GF-D8 (cell line): ENCODE measurements around the gene LRRC31.

Experiments used
- DNase-seq: peaks from one replicate; lab custom pipeline; 2025; lab: John Stamatoyannopoulos, UW

The LRRC31 gene

GRCh38 chr3:169863458-169863899 is 6.3 kb downstream of the LRRC31 start:
- peak; percentile 22 for DNase-seq

- no peak for DNase-seq
Observed at GRCh38 chr3:169861871-169862270, 7.9 kb downstream of the LRRC31 start.

GRCh38 chr3:169857811-169858210 is 11.9 kb downstream of the LRRC31 start:
- no peak for DNase-seq

GRCh38 chr3:169855514-169855913 is 14.2 kb downstream of the LRRC31 start:
- no peak for DNase-seq

GRCh38 chr3:169850618-169851017 is 19.1 kb downstream of the LRRC31 start:
- no peak for DNase-seq

GRCh38 chr3:169848741-169849140 is 21.0 kb downstream of the LRRC31 start:
- DNase-seq: no peak

GRCh38 chr3:169847896-169848295 is 21.8 kb downstream of the LRRC31 start:
- DNase-seq: no peak

GRCh38 chr3:169846458-169847193 is 23.1 kb downstream of the LRRC31 start:
- no peak for DNase-seq

- no peak for DNase-seq
Observed at GRCh38 chr3:169842960-169843359, 26.8 kb downstream of the LRRC31 start.

- DNase-seq: no peak
Observed at GRCh38 chr3:169841171-169841570, 28.6 kb downstream of the LRRC31 start.

GRCh38 chr3:169838511-169839030 is 31.2 kb downstream of the LRRC31 start:
- no peak for DNase-seq

- DNase-seq: no peak
Observed at GRCh38 chr3:169836942-169837275, 32.8 kb downstream of the LRRC31 start.

GRCh38 chr3:169836078-169836941 is 33.4 kb downstream of the LRRC31 start:
- no peak for DNase-seq

GRCh38 chr3:169835533-169835932 is 34.2 kb downstream of the LRRC31 start:
- DNase-seq: no peak

GRCh38 chr3:169827712-169828111 is 42.0 kb downstream of the LRRC31 start:
- DNase-seq: no peak

GRCh38 chr3:169825316-169825715 is 44.4 kb downstream of the LRRC31 start:
- DNase-seq: no peak

GRCh38 chr3:169822983-169823382 is 46.8 kb downstream of the LRRC31 start:
- DNase-seq: no peak

- no peak for DNase-seq
Observed at GRCh38 chr3:169822540-169822939, 47.2 kb downstream of the LRRC31 start.

- no peak for DNase-seq
Observed at GRCh38 chr3:169822091-169822490, 47.6 kb downstream of the LRRC31 start.

GRCh38 chr3:169818316-169818715 is 51.4 kb downstream of the LRRC31 start:
- no peak for DNase-seq

- no peak for DNase-seq
Observed at GRCh38 chr3:169815590-169816150, 54.1 kb downstream of the LRRC31 start.

GRCh38 chr3:169813757-169814517 is 55.8 kb downstream of the LRRC31 start:
- peak; percentile 75 for DNase-seq
